GM20000 (cell line): Measurements from ENCODE around the gene KLHL29.

Source experiments
- DNase-seq: peaks from one replicate; pipeline ENCODE4 v3.0.0; 2012; ENCODE audit warnings: low spot score
- CTCF ChIP-seq: IDR thresholded peaks from 2 replicates; pipeline ENCODE4 v1.5.1; 2012; ENCODE audit warnings: mild to moderate bottlenecking, control low read depth; ENCODE audit errors: extremely low read depth, missing control alignments

KLHL29 gene

DNA sequence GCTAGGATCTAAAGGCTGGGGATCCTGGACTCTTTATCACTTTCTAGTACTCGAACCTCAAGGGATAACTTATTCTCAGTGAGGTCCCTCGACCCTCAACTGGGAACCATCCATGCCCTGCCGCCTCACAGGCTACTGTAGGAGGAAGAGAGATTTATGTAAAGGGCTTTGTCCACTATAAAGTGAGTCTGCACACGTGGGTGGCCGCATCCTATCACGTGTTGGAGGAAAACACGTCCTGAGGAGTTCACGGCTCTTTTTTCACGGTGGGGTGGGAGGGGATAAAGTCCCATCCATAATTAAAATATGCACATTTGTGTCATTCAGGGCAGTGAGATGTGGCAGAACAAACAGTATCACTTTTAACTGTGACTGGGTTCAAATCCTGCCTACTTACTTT lies 176.6 kb downstream of the KLHL29 start:
- no peak for DNase-seq
- no peak for TF ChIP-seq CTCF

DNA sequence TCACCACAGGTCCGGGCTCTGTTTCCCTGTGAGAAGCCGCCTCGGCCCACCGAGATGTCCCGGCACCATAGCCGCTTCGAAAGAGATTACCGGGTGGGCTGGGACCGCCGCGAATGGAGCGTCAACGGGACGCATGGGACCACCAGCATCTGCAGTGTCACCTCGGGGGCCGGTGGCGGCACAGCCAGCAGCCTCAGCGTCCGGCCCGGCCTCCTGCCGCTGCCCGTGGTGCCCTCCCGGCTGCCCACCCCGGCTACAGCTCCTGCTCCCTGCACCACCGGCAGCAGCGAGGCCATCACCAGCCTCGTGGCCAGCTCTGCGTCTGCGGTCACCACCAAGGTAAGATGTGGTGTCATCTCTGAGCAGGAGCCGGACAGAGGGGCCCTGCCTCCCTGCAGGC lies 177.2 kb downstream of the KLHL29 start:
- TF ChIP-seq CTCF, result no peak
- no peak for DNase-seq

DNA sequence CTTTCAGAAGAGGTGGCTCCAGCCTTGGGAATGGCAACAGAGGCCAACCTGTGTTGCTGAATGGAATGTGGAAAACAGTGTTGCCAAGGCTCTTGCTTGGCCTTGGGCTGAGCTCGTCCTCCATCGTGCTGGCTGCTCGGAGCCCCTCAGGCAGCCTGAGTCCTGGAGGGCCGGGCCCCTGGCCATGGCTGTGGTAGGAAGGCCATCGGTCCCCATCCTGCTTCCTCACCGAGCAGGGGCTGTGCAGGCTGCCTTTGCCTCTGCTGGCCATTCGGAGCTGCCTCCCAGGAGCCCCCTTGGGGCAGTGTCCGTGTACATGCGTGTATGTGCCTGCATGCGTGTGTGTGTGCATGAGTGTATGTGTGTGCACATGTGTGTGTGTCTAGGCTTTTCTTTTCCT lies 178.2 kb downstream of the KLHL29 start:
- no peak for DNase-seq
- TF ChIP-seq CTCF, result no peak

DNA sequence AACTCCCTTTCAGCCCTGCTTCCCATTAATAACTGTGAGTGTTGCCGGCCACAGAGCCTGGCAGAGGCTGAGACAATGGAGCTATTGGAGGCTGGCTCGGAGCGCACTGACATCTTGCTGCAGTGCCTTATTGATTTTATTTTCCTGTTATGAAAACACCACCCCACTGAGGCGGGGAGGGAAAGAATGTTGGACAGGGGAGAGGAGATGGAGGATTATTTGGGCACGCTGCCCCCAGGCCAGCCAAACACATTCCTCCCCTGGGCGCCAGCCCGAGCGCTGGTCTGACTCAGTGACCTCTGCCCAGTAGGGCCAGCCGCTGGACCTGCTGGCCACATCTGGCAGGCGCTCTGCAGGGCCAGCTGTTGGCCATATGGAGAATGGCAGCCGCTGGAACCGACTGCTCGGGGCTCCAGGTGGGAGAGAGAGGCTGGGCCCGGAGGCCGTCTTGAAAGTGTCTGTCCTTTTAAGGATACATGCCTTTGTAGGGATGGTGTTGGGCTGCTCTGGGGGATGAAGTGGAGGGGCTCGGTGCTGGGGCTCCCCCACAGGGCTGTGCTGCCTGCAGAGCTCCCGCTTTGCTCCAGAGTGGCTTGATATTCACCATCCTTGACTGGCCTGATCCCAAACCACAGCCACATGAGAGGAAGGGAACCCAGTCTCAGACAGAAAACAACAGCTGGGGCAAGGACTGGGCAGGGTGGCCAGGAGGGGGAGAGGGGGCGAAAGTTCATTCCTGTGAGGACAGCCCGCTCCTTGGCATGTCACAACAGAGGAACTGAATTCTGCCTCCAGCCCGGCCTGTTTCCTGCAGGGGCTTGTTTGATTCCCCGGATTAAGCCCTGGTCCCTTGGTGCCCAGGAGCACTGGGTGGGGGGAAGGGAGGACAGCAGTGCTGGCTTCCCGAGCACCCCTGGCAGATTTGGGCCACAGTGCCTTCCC lies 179.0 kb downstream of the KLHL29 start:
- no peak for TF ChIP-seq CTCF
- no peak for DNase-seq

GRCh38 chr2:23564615-23564960 lies 179.6 kb downstream of the KLHL29 start:
- no peak for TF ChIP-seq CTCF
- DNase-seq, result no peak

DNA sequence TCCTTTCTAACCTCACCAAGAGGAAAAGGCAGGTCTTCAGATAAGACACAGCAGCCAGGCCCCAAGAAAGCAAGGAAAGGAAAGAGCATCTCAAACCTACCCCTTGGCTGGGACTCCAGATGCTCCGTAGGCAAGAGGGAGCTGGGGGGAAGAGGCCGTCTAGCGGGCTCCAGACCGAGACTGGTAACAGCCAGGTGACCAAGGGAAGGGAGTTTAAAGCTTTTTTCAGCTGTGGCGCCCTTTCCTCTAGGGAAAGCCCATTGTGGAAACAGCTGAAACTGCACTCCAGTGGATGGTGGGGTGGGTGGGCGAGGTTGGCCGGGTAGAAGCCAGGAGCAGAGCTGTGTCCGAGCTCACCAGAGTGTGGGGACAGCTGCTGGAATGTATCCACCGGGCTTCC lies 180.4 kb downstream of the KLHL29 start:
- TF ChIP-seq CTCF, result no peak
- no peak for DNase-seq

DNA sequence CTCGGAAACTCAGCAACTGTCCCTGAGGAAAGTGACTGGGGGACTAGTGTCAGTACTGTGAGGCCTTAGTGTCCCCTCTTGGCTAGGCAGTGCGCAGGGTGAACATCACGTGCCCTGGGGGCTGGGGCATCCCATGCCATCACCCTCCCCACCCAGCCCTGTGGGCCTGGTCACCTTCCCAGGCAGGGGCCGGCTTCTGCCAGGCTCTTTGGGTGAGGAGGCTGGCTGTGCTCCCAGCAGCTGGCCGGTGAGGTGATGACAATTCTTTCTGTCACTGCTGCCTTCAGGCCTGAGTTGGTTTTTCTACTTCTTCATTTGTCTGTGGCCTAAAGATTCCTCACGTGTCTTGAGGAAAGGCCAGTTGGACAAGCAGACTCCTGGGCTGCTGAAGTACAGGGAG lies 180.8 kb downstream of the KLHL29 start:
- TF ChIP-seq CTCF, result no peak
- DNase-seq, result no peak
